HL-60 (cell line): ENCODE data around the gene ZNF141.

Experiments
- DNase-seq, 2 experiments: peaks; one replicate each; pipeline ENCODE4 v3.0.0-alpha.2; 2010 to 2020; ENCODE audit warnings: low read depth in 1 of 2, low spot score in 1 of 2
- H3K27ac ChIP-seq: fragments of 250-450 bp; sonication (Bioruptor Pico); replicated peaks from 2 replicates; pipeline ENCODE4 v1.5.1; 2020; ENCODE audit warnings: mild to moderate bottlenecking, moderate library complexity
- H3K27me3 ChIP-seq: fragments of 250-450 bp; sonication (Bioruptor Pico); 2 replicates; pipeline ENCODE4 v1.5.1; 2021; ENCODE audit warnings: mild to moderate bottlenecking, moderate library complexity; ENCODE audit not compliant: insufficient read depth, poor library complexity, severe bottlenecking
- H3K4me3 ChIP-seq: replicated peaks from 2 replicates; pipeline ENCODE4 v1.5.1; 2011; ENCODE audit warnings: mild to moderate bottlenecking, control low read depth, low read length; ENCODE audit not compliant: insufficient read depth
- CTCF ChIP-seq: IDR thresholded peaks from one replicate; pipeline ENCODE4 v1.5.1; 2011; ENCODE audit warnings: low read length, control low read depth, inconsistent platforms; ENCODE audit not compliant: insufficient read depth
- GABPA ChIP-seq: IDR thresholded peaks from 2 replicates; pipeline ENCODE4 v1.6.1; 2012; ENCODE audit warnings: low read depth
- POLR2AphosphoS5 ChIP-seq: IDR thresholded peaks from 2 replicates; pipeline ENCODE4 v1.6.1; 2012; ENCODE audit warnings: low read depth
- SPI1 ChIP-seq: IDR thresholded peaks from 2 replicates; pipeline ENCODE4 v1.6.1; 2012; ENCODE audit warnings: low read depth, mild to moderate bottlenecking, borderline replicate concordance
- TF ChIP-seq, protein P1 (sequence below): IDR thresholded peaks from 2 replicates; pipeline ENCODE4 v1.6.1; 2012; ENCODE audit warnings: low read depth; ENCODE audit not compliant: insufficient replicate concordance

ZNF141 gene

DNA sequence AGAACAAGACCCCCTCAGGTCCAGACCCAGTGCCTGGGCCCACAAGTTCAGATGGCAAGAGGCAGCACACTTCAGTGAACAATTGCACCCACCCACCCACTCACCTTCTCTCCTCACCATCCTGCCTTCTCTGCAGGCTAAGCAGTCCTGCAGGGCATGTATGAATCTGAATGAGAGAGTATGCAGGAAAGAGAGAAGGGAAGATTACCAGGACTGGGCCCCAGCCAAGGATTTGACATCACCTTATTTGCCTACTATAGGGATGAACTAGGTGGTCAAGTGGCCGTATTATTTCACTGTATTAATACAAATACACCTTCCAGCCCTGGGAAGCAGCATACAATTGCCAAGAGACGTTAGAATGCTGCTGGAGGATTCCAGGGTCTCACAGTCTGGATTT lies 2.1 kb upstream of the ZNF141 start:
- Histone ChIP-seq H3K27me3 (no peaks in the 10 kb centered on the region), H3K27ac (no peak overlapping the region), H3K4me3 (no peak overlapping the region)
- TF ChIP-seq POLR2AphosphoS5 (no peak), CTCF (no peak), SPI1 (no peak), GABPA (no peak)
- TF ChIP-seq, protein P1, sequence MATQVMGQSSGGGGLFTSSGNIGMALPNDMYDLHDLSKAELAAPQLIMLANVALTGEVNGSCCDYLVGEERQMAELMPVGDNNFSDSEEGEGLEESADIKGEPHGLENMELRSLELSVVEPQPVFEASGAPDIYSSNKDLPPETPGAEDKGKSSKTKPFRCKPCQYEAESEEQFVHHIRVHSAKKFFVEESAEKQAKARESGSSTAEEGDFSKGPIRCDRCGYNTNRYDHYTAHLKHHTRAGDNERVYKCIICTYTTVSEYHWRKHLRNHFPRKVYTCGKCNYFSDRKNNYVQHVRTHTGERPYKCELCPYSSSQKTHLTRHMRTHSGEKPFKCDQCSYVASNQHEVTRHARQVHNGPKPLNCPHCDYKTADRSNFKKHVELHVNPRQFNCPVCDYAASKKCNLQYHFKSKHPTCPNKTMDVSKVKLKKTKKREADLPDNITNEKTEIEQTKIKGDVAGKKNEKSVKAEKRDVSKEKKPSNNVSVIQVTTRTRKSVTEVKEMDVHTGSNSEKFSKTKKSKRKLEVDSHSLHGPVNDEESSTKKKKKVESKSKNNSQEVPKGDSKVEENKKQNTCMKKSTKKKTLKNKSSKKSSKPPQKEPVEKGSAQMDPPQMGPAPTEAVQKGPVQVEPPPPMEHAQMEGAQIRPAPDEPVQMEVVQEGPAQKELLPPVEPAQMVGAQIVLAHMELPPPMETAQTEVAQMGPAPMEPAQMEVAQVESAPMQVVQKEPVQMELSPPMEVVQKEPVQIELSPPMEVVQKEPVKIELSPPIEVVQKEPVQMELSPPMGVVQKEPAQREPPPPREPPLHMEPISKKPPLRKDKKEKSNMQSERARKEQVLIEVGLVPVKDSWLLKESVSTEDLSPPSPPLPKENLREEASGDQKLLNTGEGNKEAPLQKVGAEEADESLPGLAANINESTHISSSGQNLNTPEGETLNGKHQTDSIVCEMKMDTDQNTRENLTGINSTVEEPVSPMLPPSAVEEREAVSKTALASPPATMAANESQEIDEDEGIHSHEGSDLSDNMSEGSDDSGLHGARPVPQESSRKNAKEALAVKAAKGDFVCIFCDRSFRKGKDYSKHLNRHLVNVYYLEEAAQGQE: no peak
- no peak for DNase-seq

DNA sequence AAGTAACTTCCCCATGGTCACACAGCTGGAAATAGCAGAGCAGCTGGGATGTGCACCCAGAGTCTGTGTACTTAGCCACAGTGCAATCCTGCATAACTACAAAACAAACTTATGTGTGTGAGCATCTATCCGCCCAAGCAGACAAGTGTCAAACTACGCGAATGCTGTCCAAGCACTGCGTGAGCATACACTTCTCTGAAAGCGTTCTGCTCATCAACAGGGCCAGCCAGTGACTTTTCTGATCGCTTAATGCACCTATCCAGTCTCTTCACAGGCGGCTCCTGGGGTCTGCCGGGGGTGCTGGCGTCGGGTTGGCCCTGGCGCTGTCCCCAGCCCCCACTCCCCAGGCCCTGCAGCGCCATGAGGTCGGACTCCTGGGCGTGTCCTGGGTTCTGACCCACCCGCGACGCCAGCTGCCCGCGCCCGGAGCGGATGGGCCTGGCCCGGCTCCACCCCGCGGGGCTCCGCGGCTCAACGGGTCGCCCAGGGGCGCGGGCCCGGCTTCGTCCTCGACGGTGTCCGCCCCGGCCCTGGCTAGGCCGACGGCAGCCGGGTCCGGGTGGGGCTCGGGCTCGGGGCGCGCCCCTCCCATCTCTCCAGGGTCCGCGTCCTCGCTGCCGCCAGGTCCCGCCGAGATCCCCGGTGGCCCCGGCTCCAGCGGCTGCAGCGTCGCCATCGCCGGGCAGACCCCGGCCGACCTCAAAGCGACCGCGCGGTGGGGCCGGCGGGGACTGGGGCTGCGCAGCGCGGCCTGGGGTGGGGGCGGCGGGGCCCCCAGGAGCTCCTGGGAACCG lies 1.3 kb upstream of the ZNF141 start:
- H3K4me3 ChIP-seq: peak overlapping the region; percentile 79
- no peak for DNase-seq
- H3K27me3 ChIP-seq: no peaks in the 10 kb centered on the region
- TF ChIP-seq CTCF (no peak), GABPA (no peak), SPI1 (no peak), POLR2AphosphoS5 (no peak)
- TF ChIP-seq, protein P1: no peak
- H3K27ac ChIP-seq: no peak overlapping the region; the same call in 1 of the 2 replicates

DNA sequence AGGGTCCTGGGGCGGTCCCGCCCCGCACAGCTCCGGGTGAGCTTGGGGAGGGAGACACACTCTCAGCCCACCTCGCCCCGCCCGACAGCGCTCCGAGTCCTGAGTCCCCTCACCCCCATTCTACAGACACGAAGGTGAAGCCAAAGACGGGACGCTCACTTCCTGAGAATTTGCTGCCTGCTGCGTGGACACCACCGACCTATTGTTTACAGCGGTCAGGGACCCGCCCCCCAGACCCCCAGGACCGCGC lies 796 bp upstream of the ZNF141 start:
- Histone ChIP-seq H3K27me3 (no peaks in the 10 kb centered on the region), H3K27ac (peak overlapping the region; percentile 89), H3K4me3 (peak overlapping the region; percentile 79)
- DNase-seq: no peak
- TF ChIP-seq SPI1 (no peak), CTCF (no peak), POLR2AphosphoS5 (no peak), GABPA (no peak)
- TF ChIP-seq, protein P1: no peak
